ENCODE measurements around the gene SLC46A1. TPM values are rescaled to one million over a fixed set of nuclear protein-coding genes. Genes with fewer than 3 reads are reported as not detected.

SLC46A1 gene
- total and polyA plus RNA-seq, 2 of the 13 experiments (the other 11 are each of a cell fraction or from before 2014, with no cell fraction given): 19.6 to 22.6 TPM

DNA sequence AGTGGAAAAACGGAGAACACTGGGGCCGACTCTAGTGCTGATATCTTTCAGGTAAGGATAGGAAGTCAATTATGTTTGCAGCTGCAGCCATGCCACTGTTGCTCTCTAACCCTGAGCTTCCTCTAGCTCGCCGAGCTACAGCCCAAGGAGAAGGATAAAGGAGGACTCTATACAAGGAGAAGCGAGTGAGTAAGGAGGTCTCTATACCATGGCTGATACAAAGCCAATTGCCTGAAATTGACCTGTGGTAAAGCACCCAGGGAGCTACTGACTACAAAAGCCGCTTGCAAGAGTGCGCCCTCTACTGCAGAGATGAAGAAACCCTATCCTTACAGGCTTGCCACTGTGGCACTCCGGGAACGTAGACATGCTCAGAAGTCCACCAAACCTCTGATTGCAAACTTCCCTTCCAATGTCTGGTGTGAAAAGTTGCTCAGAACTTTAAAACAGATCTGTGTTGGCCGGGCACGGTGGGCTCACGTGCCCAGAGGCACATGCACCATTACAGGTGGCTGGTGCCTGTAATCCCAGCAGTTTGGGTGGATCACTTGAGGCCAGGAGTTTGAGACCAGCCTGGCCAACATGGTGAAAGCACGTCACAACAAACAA is 10.8 kb upstream of the SLC46A1 start (continued):
- peak; percentile 65 for TF ChIP-seq ZNF574 (CRISPR knock-in tag; IDR thresholded peaks at IDR 0.05)
- no peak for TF ChIP-seq ZNF850 (CRISPR knock-in tag; conservative IDR thresholded peaks at IDR 0.05)
- TF ChIP-seq, protein P1, sequence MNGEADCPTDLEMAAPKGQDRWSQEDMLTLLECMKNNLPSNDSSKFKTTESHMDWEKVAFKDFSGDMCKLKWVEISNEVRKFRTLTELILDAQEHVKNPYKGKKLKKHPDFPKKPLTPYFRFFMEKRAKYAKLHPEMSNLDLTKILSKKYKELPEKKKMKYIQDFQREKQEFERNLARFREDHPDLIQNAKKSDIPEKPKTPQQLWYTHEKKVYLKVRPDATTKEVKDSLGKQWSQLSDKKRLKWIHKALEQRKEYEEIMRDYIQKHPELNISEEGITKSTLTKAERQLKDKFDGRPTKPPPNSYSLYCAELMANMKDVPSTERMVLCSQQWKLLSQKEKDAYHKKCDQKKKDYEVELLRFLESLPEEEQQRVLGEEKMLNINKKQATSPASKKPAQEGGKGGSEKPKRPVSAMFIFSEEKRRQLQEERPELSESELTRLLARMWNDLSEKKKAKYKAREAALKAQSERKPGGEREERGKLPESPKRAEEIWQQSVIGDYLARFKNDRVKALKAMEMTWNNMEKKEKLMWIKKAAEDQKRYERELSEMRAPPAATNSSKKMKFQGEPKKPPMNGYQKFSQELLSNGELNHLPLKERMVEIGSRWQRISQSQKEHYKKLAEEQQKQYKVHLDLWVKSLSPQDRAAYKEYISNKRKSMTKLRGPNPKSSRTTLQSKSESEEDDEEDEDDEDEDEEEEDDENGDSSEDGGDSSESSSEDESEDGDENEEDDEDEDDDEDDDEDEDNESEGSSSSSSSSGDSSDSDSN (CRISPR knock-in tag; IDR thresholded peaks at IDR 0.05): peak; percentile 47; the same call in 1 of the 2 replicates
- TF ChIP-seq ZNF562 (CRISPR knock-in tag; IDR thresholded peaks at IDR 0.05; ENCODE audit: borderline replicate concordance): no peak
- TF ChIP-seq MIXL1 (CRISPR knock-in tag; IDR thresholded peaks at IDR 0.05): peak; percentile 73; the same call in 1 of the 2 replicates
- peak; percentile 85 for TF ChIP-seq ZMYM3 (CRISPR knock-in tag; IDR thresholded peaks at IDR 0.05)
- TF ChIP-seq NRL (CRISPR knock-in tag; IDR thresholded peaks at IDR 0.05; ENCODE audit: borderline replicate concordance): 0 out of 2 replicates have a peak, but pooled peaks have one; percentile 37
- TF ChIP-seq ZNF614 (CRISPR knock-in tag; IDR thresholded peaks at IDR 0.05; ENCODE audit: borderline replicate concordance): 0 out of 2 replicates have a peak, but pooled peaks have one; percentile 19
- 0 out of 2 replicates have a peak, but pooled peaks have one; percentile 31 for TF ChIP-seq ZBTB37 (CRISPR knock-in tag; IDR thresholded peaks at IDR 0.05)
- 0 out of 2 replicates have a peak, but pooled peaks have one; percentile 3 for TF ChIP-seq NFYC (CRISPR knock-in tag; IDR thresholded peaks at IDR 0.05)
- peak; percentile 74 for TF ChIP-seq KAT8 (CRISPR knock-in tag; IDR thresholded peaks at IDR 0.05)
- TF ChIP-seq FOSL2 (CRISPR knock-in tag; IDR thresholded peaks at IDR 0.05): 0 out of 2 replicates have a peak, but pooled peaks have one; percentile 18
- peak; percentile 43; the same call in 1 of the 2 replicates for TF ChIP-seq EHMT2 (IDR thresholded peaks at IDR 0.05; ENCODE audit: borderline replicate concordance, low read depth, low read length)
- TF ChIP-seq SALL2 (CRISPR knock-in tag; IDR thresholded peaks at IDR 0.05): peak; percentile 63; the same call in 1 of the 2 replicates
- TF ChIP-seq LRRFIP1 (CRISPR knock-in tag; conservative IDR thresholded peaks at IDR 0.05): no peak
- peak; percentile 39; the same call in 1 of the 2 replicates for TF ChIP-seq ELF3 (CRISPR knock-in tag; IDR thresholded peaks at IDR 0.05)
- TF ChIP-seq REPIN1 (CRISPR knock-in tag; IDR thresholded peaks at IDR 0.05; ENCODE audit: borderline replicate concordance, low read depth): peak; percentile 66; the same call in 1 of the 2 replicates
- no peak for TF ChIP-seq EED (CRISPR knock-in tag; IDR thresholded peaks at IDR 0.05)
- TF ChIP-seq ZNF879 (CRISPR knock-in tag; IDR thresholded peaks at IDR 0.05): no peak
- peak; percentile 74 for TF ChIP-seq SALL1 (CRISPR knock-in tag; IDR thresholded peaks at IDR 0.05)
- TF ChIP-seq RNF2 (conservative IDR thresholded peaks at IDR 0.05; ENCODE audit: low read depth): peak; percentile 63; the same call in 1 of the 2 replicates
